ENCODE measurements around the gene NPW. TPM values are rescaled to one million over a fixed set of nuclear protein-coding genes. Genes with fewer than 3 reads are reported as not detected.

NPW gene
- total and polyA plus RNA-seq, 9 of the 15 experiments (the other 6 are each of a cell fraction or from before 2014, with no cell fraction given), result 0.14 to 4.0 (median 2.6) TPM; not detected in 4

DNA sequence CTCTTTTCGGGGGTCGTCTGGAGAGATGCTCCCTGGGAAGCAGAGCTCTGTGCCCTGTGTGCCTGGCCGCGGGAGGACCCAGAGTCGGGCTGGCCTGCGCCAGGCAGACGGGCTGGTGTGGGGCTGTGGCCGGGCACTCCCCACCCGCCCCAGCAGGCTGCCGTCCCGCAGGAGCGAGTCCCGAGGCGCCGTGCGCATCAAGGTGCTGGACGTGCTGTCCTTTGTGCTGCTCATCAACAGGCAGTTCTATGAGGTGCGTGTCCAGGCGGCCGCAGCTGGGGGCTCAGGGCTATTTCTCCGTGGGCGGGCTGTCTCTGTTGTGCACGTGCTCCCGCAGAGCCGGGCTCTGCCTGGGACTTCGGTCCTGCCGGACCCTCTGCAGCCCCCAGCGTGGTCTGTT lies 43.2 kb downstream of the NPW start:
- H3K4me1 ChIP-seq (replicated peaks in 1 of 2; ENCODE audit: control insufficient read depth in 2 of 2, insufficient read depth in 2 of 2, low read length in 2 of 2), result peaks cover 0 to 20% of the 10 kb centered on the region in 2 experiments; a peak in 2 of 5 replicates
- no peaks in the 10 kb centered on the region for H3K9me3 ChIP-seq (replicated peaks; ENCODE audit: control insufficient read depth, insufficient read depth, low read depth, low read length)
- H4K20me1 ChIP-seq (replicated peaks; ENCODE audit: control insufficient read depth, insufficient read depth, low read length), result no peaks in the 10 kb centered on the region
- FAIRE-seq (no peak), DNase-seq (ENCODE audit: extremely low read depth in 1 of 4, low spot score in 3 of 4) (no peak), ATAC-seq (no peak)
- in situ Hi-C loops (cut with MboI) (no loop called here), intact Hi-C loops (cut with micrococcal nuclease) (no loop called here)
- no peak overlapping the region for H3K4me3 ChIP-seq
- H3K27me3 ChIP-seq (ENCODE audit: control insufficient read depth in 2 of 2, insufficient read depth in 2 of 2, low read length in 2 of 2), result no peaks in the 10 kb centered on the region
- no TSS peak for BruUV-seq (replicated peaks)
- no peak overlapping the region for H2AFZ ChIP-seq (ENCODE audit: low read depth, low read length)
- H3K27ac ChIP-seq (ENCODE audit: extremely low read depth, low read depth, low read length), result no peak overlapping the region
- no peak overlapping the region for H3K4me2 ChIP-seq (ENCODE audit: insufficient read depth, low read length)
- peaks cover 32% of the 10 kb centered on the region; the same call in 2 of the 3 replicates for H3K36me3 ChIP-seq (ENCODE audit: control insufficient read depth, insufficient read depth, low read length)
- no peaks in the 10 kb centered on the region for H3K9me1 ChIP-seq (ENCODE audit: control insufficient read depth, insufficient read depth, low read length)
- 85% methylated on average over 9 of the region's 28 CpGs for WGBS (ENCODE audit: insufficient coverage, low coverage, missing lambda C conversion rate)
- POLR2A ChIA-PET, result interaction anchor here (0.6 to 1.3 kb wide), 2 partner anchors 10 to 92 kb away, joined by 3 to 6 read pairs; partner anchors contain the start of gene TRAF7
- CTCF ChIA-PET (ENCODE audit: low intra/inter-chr PET ratio), result no interaction called here
- H3K9ac ChIP-seq (ENCODE audit: insufficient read depth in 1 of 2, low read depth in 2 of 2, low read length in 2 of 2), result no peak overlapping the region; a peak in 1 of 4 replicates
- H3K79me2 ChIP-seq (ENCODE audit: control insufficient read depth, insufficient read depth, low read length), result no peaks in the 10 kb centered on the region
- TF ChIP-seq XRCC3 (IDR thresholded peaks at IDR 0.05) (no peak), PHF21A (IDR thresholded peaks at IDR 0.05; ENCODE audit: borderline replicate concordance, low read depth) (no peak), ZNF444 (CRISPR knock-in tag; IDR thresholded peaks at IDR 0.05) (no peak), HES1 (IDR thresholded peaks at IDR 0.05; ENCODE audit: low read depth) (no peak), ZBTB40 (IDR thresholded peaks at IDR 0.05) (no peak), ZBTB40 (CRISPR knock-in tag; IDR thresholded peaks at IDR 0.05) (no peak), PKNOX1 (IDR thresholded peaks at IDR 0.05) (no peak), HMG20B (CRISPR knock-in tag; IDR thresholded peaks at IDR 0.05) (no peak), ZNF23 (CRISPR knock-in tag; IDR thresholded peaks at IDR 0.05) (no peak), PHF20 (IDR thresholded peaks at IDR 0.05; ENCODE audit: partially characterized antibody) (no peak), CREB1 (IDR thresholded peaks at IDR 0.05) (no peak), CREB1 (CRISPR knock-in tag; IDR thresholded peaks at IDR 0.05) (no peak), RBM39 (optimal IDR thresholded peaks at IDR 0.05; ENCODE audit: low read depth, low read length) (no peak)

All from K562 (cell line).